T-cell (primary cell): ENCODE data around the gene MYPN. TPM values are rescaled to one million over a fixed set of nuclear protein-coding genes. Genes with fewer than 3 reads are reported as not detected.

Source experiments
- ATAC-seq, 4 experiments: fragments of 200-7000 bp in 3 of 4; fragments of 150-1000 bp in 1 of 4; cut with Tn5 transposase; replicated peaks in 1 of 4; 1 replicate in 3 of 4; 2 replicates in 1 of 4; pipeline ENCODE4 v1.10.0; 2021; ENCODE audit warnings: moderate library complexity in 3 of 4, mild to moderate bottlenecking in 2 of 4, moderate number of reproducible peaks in 1 of 4
- CTCF ChIA-PET, 2 donors: fragments of 300-600 bp; sonication (Branson Sonifier 250); formaldehyde crosslinking; loops; one replicate each; lab custom pipeline; 2022; ENCODE audit warnings: antibody characterized with exemption in 2 of 2; lab: Charles Lee
- POLR2A ChIA-PET, 2 donors: fragments of 300-600 bp; sonication (Branson Sonifier 250); formaldehyde crosslinking; loops; one replicate each; lab custom pipeline; 2022; ENCODE audit warnings: antibody characterized with exemption in 2 of 2; lab: Charles Lee
- DNase-seq, 35 experiments: peaks; one replicate each; pipeline versions ENCODE4 v3.0.0 to v3.0.0-alpha.2; 2013 to 2023
- H3K27ac ChIP-seq: one replicate; pipeline ENCODE4 v1.5.1; 2013; ENCODE audit warnings: low read length
- H3K27me3 ChIP-seq, 2 experiments: replicated peaks in 1 of 2; 1 replicate in 1 of 2; 2 replicates in 1 of 2; pipeline versions ENCODE4 v1.6.1 to v1.7.0; 2013; ENCODE audit warnings: low read length in 1 of 2, mixed read lengths in 1 of 2; ENCODE audit not compliant: control insufficient read depth in 2 of 2, insufficient read depth in 2 of 2; ENCODE audit errors: extremely low read depth in 1 of 2
- H3K36me3 ChIP-seq, 2 donors: 1 replicate in 1 of 2; 2 replicates in 1 of 2; pipeline versions ENCODE4 v1.6.1 to v1.7.0; 2013; ENCODE audit warnings: low read length in 1 of 2; ENCODE audit not compliant: control insufficient read depth in 2 of 2, insufficient read depth in 1 of 2; ENCODE audit errors: extremely low read depth in 1 of 2
- H3K4me1 ChIP-seq, 2 experiments: 1 replicate in 1 of 2; 2 replicates in 1 of 2; pipeline versions ENCODE4 v1.6.1 to v1.7.0; 2013; ENCODE audit warnings: low read length in 2 of 2, mixed read lengths in 1 of 2; ENCODE audit not compliant: insufficient read depth in 2 of 2, control insufficient read depth in 1 of 2; ENCODE audit errors: extremely low read depth in 1 of 2
- H3K4me3 ChIP-seq, 2 donors: 1 replicate in 1 of 2; 2 replicates in 1 of 2; pipeline versions ENCODE4 v1.5.1 to v1.7.0; 2013; ENCODE audit warnings: mild to moderate bottlenecking in 2 of 2, low read length in 1 of 2, moderate library complexity in 1 of 2; ENCODE audit not compliant: control insufficient read depth in 1 of 2; ENCODE audit errors: extremely low read depth in 1 of 2
- H3K9me3 ChIP-seq: 2 replicates; pipeline ENCODE4 v1.7.0; 2013
- H3K27ac Mint-ChIP-seq, 2 donors: one replicate each; pipeline ENCODE4 v1.8.0; 2020 to 2021; ENCODE audit warnings: mild to moderate bottlenecking in 2 of 2, mixed read lengths in 2 of 2
- H3K27me3 Mint-ChIP-seq, 2 donors: one replicate each; pipeline ENCODE4 v1.8.0; 2021 to 2022; ENCODE audit warnings: mixed read lengths in 2 of 2
- H3K36me3 Mint-ChIP-seq: one replicate; pipeline ENCODE4 v1.8.0; 2021; ENCODE audit warnings: mixed read lengths
- H3K4me1 Mint-ChIP-seq, 3 donors: one replicate each; pipeline ENCODE4 v1.8.0; 2020 to 2022; ENCODE audit warnings: mixed read lengths in 3 of 3, mild to moderate bottlenecking in 1 of 3
- H3K4me3 Mint-ChIP-seq, 3 donors: one replicate each; pipeline ENCODE4 v1.8.0; 2020 to 2022; ENCODE audit warnings: mild to moderate bottlenecking in 3 of 3, mixed read lengths in 3 of 3, moderate library complexity in 3 of 3
- H3K9me3 Mint-ChIP-seq, 3 donors: one replicate each; pipeline ENCODE4 v1.8.0; 2020 to 2022; ENCODE audit warnings: mixed read lengths in 3 of 3
- WGBS: methylation state at CpG from one replicate; pipeline ENCODE4 v1.1.5; 2013; ENCODE audit warnings: missing lambda C conversion rate; ENCODE audit not compliant: insufficient coverage; 5-methylcytosine and 5-hydroxymethylcytosine counted together
- total RNA-seq, 35 experiments: library from RNA in 6 of 35; stranded (reverse) in 6 of 35; fragments of 120-200 nt in 1 of 35; gene quantifications; one replicate each; pipeline versions ENCODE4 v1.2.1 to v1.2.4 and lab custom pipeline; 2013 to 2026

MYPN gene
- total RNA-seq, 5 donors from 2014 or later (not counting 1 experiment from before 2014, with no cell fraction given) = not detected

DNA sequence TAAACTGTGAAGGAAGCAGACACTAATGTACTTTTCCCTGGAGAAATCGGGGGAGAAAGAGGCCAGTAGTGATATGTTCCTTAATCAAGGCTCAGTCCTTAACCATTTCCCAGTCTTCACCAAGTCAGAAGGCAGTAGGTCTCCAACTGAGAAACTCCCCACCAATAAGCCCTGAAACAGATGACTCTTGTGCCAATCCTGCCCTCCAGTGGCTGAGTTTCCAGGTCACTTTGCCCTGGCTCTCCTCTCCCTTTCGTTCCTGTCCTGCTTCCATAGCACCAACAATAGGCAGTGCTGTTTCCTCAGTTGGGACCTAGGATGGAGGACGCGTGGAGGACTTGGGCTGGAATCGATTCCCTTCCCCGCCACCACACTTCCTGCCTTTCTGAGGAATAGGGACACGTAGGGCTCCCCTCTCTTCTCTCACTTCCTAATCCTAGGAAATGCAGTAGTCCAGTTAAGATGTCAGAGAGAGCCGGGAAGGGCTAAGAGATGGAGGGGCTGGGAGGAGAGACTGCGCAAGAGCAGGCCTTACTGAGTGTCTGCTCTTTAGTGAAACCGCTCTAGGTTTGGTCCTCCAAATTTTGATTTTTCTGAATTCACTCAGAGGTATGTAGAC is 99.2 kb downstream of the MYPN start:
- H3K9me3 Mint-ChIP-seq = no peaks in the 10 kb centered on the region

DNA sequence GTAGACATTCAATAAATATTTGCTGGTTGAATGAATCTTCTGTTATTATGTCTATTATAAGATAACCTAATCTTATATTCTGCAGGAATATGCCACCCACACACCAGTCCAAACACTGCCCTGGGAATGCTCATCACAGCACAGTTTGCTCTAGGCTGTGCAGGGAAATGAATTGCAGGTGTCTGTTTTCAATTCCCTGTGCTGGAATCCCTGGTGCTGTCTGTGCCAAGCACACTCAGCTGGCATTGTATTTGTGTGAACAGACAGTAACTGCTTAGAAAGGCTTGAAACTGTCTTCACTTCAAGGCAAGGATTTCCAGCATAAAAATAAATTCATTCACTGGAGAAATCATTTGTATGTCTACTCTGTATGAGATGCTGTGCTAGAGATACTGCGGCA is 102.4 kb downstream of the MYPN start:
- CTCF ChIA-PET = interaction anchor here (0.5 to 1.4 kb wide), 4 partner anchors 90 to 438 kb away, joined by 4 to 13 read pairs (median 4); no protein-coding TSS in a partner anchor
- Histone ChIP-seq H3K27me3 (peaks cover 4 to 7% of the 10 kb centered on the region in 2 experiments), H3K4me1 (no peaks in the 10 kb centered on the region), H3K36me3 (no peaks in the 10 kb centered on the region), H3K9me3 (no peaks in the 10 kb centered on the region), H3K4me3 (no peak overlapping the region), H3K27ac (no peak overlapping the region)
- H3K9me3 Mint-ChIP-seq = no peaks in the 10 kb centered on the region
- no peak for DNase-seq
- no peak for ATAC-seq
- H3K27me3 Mint-ChIP-seq = peaks cover 4% of the 10 kb centered on the region in 2 donors
- no peaks in the 10 kb centered on the region for H3K4me1 Mint-ChIP-seq
- no peak overlapping the region for H3K4me3 Mint-ChIP-seq
- POLR2A ChIA-PET = interaction anchor here in 1 of 2 donors (0.6 kb wide), 1 partner anchor 78 kb away, joined by 5 read pairs; no protein-coding TSS in a partner anchor
- no peaks in the 10 kb centered on the region for H3K36me3 Mint-ChIP-seq
- H3K27ac Mint-ChIP-seq = no peak overlapping the region
- no CpG with 5 or more reads among the region's 1 CpG for WGBS

More for the DNA sequence above, 99.2 kb downstream of the MYPN start:
- Histone ChIP-seq H3K4me3 (no peak overlapping the region), H3K9me3 (no peaks in the 10 kb centered on the region), H3K27ac (no peak overlapping the region), H3K36me3 (no peaks in the 10 kb centered on the region), H3K27me3 (peaks cover 5 to 12% of the 10 kb centered on the region in 2 experiments), H3K4me1 (no peaks in the 10 kb centered on the region)
- peak in 1 of 35 experiments; percentile 14 for DNase-seq
- H3K4me3 Mint-ChIP-seq = no peak overlapping the region
- no peaks in the 10 kb centered on the region for H3K4me1 Mint-ChIP-seq
- CTCF ChIA-PET = no interaction called here
- no peak overlapping the region for H3K27ac Mint-ChIP-seq
- POLR2A ChIA-PET = no interaction called here
- H3K27me3 Mint-ChIP-seq = peaks cover 14 to 19% of the 10 kb centered on the region in 2 donors
- no peak for ATAC-seq
- 81% methylated on average over 3 of the region's 10 CpGs for WGBS
- H3K36me3 Mint-ChIP-seq = no peaks in the 10 kb centered on the region

DNA sequence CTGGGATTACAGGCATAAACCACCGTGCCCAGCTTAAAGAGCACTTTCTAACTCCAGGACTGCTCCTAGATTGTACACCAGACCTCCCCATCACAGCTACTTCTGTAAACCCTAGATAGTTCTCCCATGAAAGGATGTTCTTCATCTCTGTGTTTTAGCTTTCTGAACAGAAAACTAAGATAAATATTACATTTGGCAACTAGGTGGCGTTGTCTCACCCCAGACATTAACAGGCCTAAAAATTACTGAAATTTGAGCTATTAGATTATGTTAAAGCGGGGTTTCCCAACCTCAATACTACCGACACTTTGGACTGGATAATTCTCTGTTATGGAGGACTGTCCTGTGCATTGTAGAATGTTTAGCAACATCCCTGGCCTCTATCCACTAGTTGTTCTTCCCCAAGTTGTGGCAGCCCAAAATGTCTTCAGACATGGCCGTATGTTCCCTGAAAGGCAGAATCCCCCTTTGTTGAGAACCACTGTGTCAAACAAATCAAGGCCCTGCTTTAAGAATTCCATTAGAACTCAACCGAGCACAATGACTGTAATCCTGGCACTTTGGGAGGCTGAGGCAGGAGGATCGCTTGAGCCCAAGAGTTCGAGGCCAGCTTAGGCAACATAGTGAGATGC is 103.5 kb downstream of the MYPN start:
- DNase-seq (peak in 1 of 35 experiments; percentile 51), ATAC-seq (no peak)
- Histone ChIP-seq H3K9me3 (no peaks in the 10 kb centered on the region), H3K27me3 (peaks cover 4 to 7% of the 10 kb centered on the region in 2 experiments), H3K4me3 (no peak overlapping the region), H3K27ac (no peak overlapping the region), H3K36me3 (no peaks in the 10 kb centered on the region), H3K4me1 (no peaks in the 10 kb centered on the region)
- ChIA-PET CTCF (interaction anchor here (0.5 to 1.4 kb wide), 16 partner anchors 10 to 1299 kb away, joined by 3 to 15 read pairs (median 4); partner anchors contain the start of gene PBLD (in 1 of the 2)), POLR2A (no interaction called here)
- WGBS = 69% methylated on average over 2 of the region's 8 CpGs
- H3K4me1 Mint-ChIP-seq = no peaks in the 10 kb centered on the region
- H3K27me3 Mint-ChIP-seq = peaks cover 0 to 4% of the 10 kb centered on the region in 2 donors
- no peak overlapping the region for H3K4me3 Mint-ChIP-seq
- H3K9me3 Mint-ChIP-seq = no peaks in the 10 kb centered on the region
- H3K36me3 Mint-ChIP-seq = no peaks in the 10 kb centered on the region
- no peak overlapping the region for H3K27ac Mint-ChIP-seq

DNA sequence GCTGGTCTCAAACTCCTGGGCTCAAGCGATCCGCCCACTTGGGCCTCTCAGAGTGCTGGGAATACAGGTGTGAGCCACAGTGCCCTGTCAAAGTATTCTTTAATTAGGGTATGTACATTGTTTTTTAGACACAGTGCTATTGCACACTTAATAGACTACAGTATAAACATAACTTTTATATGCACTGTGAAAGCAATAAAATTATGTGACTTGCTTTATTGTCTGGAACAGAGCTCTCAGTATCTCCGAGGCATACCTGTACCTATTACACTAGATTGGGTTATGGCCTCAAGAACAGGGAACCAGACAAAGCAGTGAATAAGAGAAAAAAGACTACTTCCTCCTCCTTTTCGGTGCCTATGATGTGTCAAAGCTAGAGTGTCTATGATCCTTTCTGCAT is 109.5 kb downstream of the MYPN start:
- Mint-ChIP-seq H3K27me3 (peaks cover 0 to 3% of the 10 kb centered on the region in 2 donors), H3K9me3 (no peaks in the 10 kb centered on the region), H3K4me3 (no peak overlapping the region), H3K36me3 (no peaks in the 10 kb centered on the region), H3K4me1 (no peaks in the 10 kb centered on the region), H3K27ac (no peak overlapping the region)
- WGBS = 33% methylated on average over 1 of the region's 4 CpGs
- H3K36me3 ChIP-seq = no peaks in the 10 kb centered on the region
- ChIA-PET POLR2A (no interaction called here), CTCF (no interaction called here)
- no peak overlapping the region for H3K4me3 ChIP-seq
- H3K27ac ChIP-seq = no peak overlapping the region
- H3K27me3 ChIP-seq = peaks cover 0 to 4% of the 10 kb centered on the region in 2 experiments
- no peaks in the 10 kb centered on the region for H3K9me3 ChIP-seq
- no peak for ATAC-seq
- no peaks in the 10 kb centered on the region for H3K4me1 ChIP-seq
- no peak for DNase-seq

DNA sequence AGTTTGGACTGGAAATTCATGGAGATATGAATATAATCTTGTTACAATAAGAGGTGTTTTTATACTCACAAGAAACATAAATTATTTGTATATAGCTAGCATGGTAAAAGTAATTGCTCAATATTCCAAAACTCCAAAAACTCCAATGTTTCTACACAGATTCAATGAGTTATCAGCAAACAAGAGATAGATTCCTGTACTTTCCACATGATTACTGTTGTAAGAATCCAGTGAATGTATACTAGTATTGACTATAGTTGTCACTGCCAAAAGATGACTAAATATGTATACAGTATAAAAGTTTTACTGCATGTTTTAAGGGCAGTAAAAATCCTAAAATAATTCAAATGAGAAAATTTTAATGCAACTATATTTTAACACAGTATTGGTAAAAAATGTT is 111.9 kb downstream of the MYPN start:
- ChIA-PET CTCF (interaction anchor here in 1 of 2 donors (0.6 kb wide), 1 partner anchor 371 kb away, joined by 3 read pairs; no protein-coding TSS in a partner anchor), POLR2A (no interaction called here)
- Histone ChIP-seq H3K27ac (no peak overlapping the region), H3K4me1 (no peaks in the 10 kb centered on the region), H3K4me3 (no peak overlapping the region), H3K36me3 (no peaks in the 10 kb centered on the region), H3K27me3 (peaks cover 0 to 4% of the 10 kb centered on the region in 2 experiments), H3K9me3 (no peaks in the 10 kb centered on the region)
- H3K36me3 Mint-ChIP-seq = no peaks in the 10 kb centered on the region
- ATAC-seq (no peak), DNase-seq (no peak)
- H3K9me3 Mint-ChIP-seq = no peaks in the 10 kb centered on the region
- H3K4me1 Mint-ChIP-seq = no peaks in the 10 kb centered on the region
- no peak overlapping the region for H3K4me3 Mint-ChIP-seq
- no peak overlapping the region for H3K27ac Mint-ChIP-seq
- peaks cover 0 to 3% of the 10 kb centered on the region in 2 donors for H3K27me3 Mint-ChIP-seq

DNA sequence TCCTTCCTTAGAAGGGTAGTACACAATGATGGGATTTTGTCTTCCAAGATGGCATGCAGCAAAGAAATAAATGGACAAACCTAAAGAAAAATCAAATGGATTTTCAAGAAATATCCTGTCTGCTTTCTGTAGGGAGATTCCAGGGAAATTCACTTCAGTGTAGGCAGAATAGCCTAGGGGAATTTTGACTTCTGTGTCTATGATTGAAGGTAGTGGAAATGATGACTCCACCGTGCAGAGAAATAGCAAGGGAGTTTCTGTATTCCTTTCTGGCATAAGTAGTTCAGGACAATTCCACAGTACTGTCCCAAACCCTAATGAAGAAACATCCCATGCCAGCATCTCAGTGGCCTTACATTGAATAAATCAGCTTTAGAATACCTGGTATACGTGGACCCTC is 113.1 kb downstream of the MYPN start:
- H3K27ac ChIP-seq = no peak overlapping the region
- no peaks in the 10 kb centered on the region for H3K4me1 ChIP-seq
- CTCF ChIA-PET = no interaction called here
- Mint-ChIP-seq H3K27ac (no peak overlapping the region), H3K36me3 (no peaks in the 10 kb centered on the region), H3K27me3 (peaks cover 3% of the 10 kb centered on the region in 2 donors), H3K9me3 (no peaks in the 10 kb centered on the region), H3K4me1 (no peaks in the 10 kb centered on the region), H3K4me3 (no peak overlapping the region)
- DNase-seq = no peak
- H3K4me3 ChIP-seq = no peak overlapping the region
- POLR2A ChIA-PET = no interaction called here
- H3K36me3 ChIP-seq = no peaks in the 10 kb centered on the region
- H3K27me3 ChIP-seq = peaks cover 0 to 4% of the 10 kb centered on the region in 2 experiments
- no peak for ATAC-seq
- no peaks in the 10 kb centered on the region for H3K9me3 ChIP-seq
- WGBS = 71% methylated on average over 1 of the region's 2 CpGs
